Aorta (tissue), 5 donors: ENCODE data around the gene PYGM. TPM values are rescaled to one million over a fixed set of nuclear protein-coding genes. Genes with fewer than 3 reads are reported as not detected.

Experiments
- ATAC-seq: fragments of 200-7000 bp; cut with Tn5 transposase; one replicate; pipeline ENCODE4 v1.9.1; 2022; ENCODE audit warnings: moderate library complexity; ENCODE audit not compliant: low FRiP score
- DNase-seq, 2 donors: peaks; one replicate each; pipeline ENCODE4 v3.0.0-alpha.2; 2020
- H3K27ac ChIP-seq, 2 donors: one replicate each; pipeline ENCODE4 v1.5.1; 2013; ENCODE audit warnings: low read length in 2 of 2, mild to moderate bottlenecking in 2 of 2, moderate library complexity in 2 of 2, control low read depth in 1 of 2, inconsistent platforms in 1 of 2, low read depth in 1 of 2
- H3K27me3 ChIP-seq, 2 donors: one replicate each; pipeline ENCODE4 v1.6.1; 2013; ENCODE audit warnings: control low read depth in 1 of 2, low read length in 1 of 2, mild to moderate bottlenecking in 1 of 2, moderate library complexity in 1 of 2; ENCODE audit not compliant: insufficient read depth in 2 of 2, control insufficient read depth in 1 of 2
- H3K36me3 ChIP-seq, 2 donors: one replicate each; pipeline ENCODE4 v1.6.1; 2013; ENCODE audit warnings: control low read depth in 1 of 2, low read length in 1 of 2, mild to moderate bottlenecking in 1 of 2; ENCODE audit not compliant: insufficient read depth in 2 of 2, control insufficient read depth in 1 of 2
- H3K4me1 ChIP-seq, 2 donors: one replicate each; pipeline ENCODE4 v1.6.1; 2013; ENCODE audit warnings: low read length in 2 of 2, control low read depth in 1 of 2, mild to moderate bottlenecking in 1 of 2, moderate library complexity in 1 of 2; ENCODE audit not compliant: insufficient read depth in 2 of 2, control insufficient read depth in 1 of 2
- H3K4me3 ChIP-seq, 2 donors: one replicate each; pipeline ENCODE4 v1.5.1; 2013; ENCODE audit warnings: low read length in 2 of 2, control low read depth in 1 of 2, mild to moderate bottlenecking in 1 of 2
- H3K9me3 ChIP-seq: one replicate; pipeline ENCODE4 v1.6.1; 2013; ENCODE audit warnings: mild to moderate bottlenecking, low read length; ENCODE audit not compliant: control insufficient read depth
- WGBS, 2 donors: extraction: QIAGEN DNeasy Blood & Tissue Kit; methylation state at CpG; one replicate each; pipeline ENCODE4 v1.1.7; 2013; 5-methylcytosine and 5-hydroxymethylcytosine counted together
- intact Hi-C, 2 donors: fragments of 100-400 bp; cut with DNase I; formaldehyde crosslinking; loops; one replicate each; pipeline versions ENCODE4 v1.14.2 to v1.15.0; 2022
- long read RNA-seq, 2 donors: library from polyadenylated mRNA; unstranded; transcript quantifications; one replicate each; pipeline ENCODE4 v2.0.0, GENCODE V29; 2020 to 2021
- polyA plus RNA-seq, 2 donors: library from polyadenylated mRNA; stranded (reverse); fragments of 200-250 nt; gene quantifications; one replicate each; pipeline ENCODE4 v1.2.3, GENCODE V29; 2013
- total RNA-seq, 2 donors: library from RNA; stranded (reverse); fragmentation: NEBNext Ultra II Directional; extraction: Animal tissue kit (Norgen Biotek cat#: 25700); gene quantifications; one replicate each; pipeline ENCODE4 v1.2.1, GENCODE V29; 2021
- donor health status: healthy with polysubstance abuse.
- donor health status: Bipolar disorder and iron deficiency.
- donor health status: DM: no; HTN: no; CAD: no.
- donor health status: DM: no; HTN: no; CAD: no.
- donor health status: DM: yes; HTN: yes; CAD: no.

The PYGM gene
- total RNA-seq: 10 to 100 TPM; 11.5 to 12.9 TPM
- 10 to 100 TPM in 1 of 2 donors, 1 to 10 TPM in 1; 1.9 to 12.5 TPM for polyA plus RNA-seq
- long read RNA-seq, donor 1, transcript PYGM-201 (20 exons, 3,198 nt): major isoform, 10 of 30 reads
- long read RNA-seq, donor 1, partial matches to known transcripts: 16 of 30 reads
- long read RNA-seq, donor 1, other reads (novel, unspliced or antisense): 4 of 30 reads
- long read RNA-seq, donor 2, partial matches to known transcripts: 3 of 5 reads
- long read RNA-seq, donor 2, other reads (novel, unspliced or antisense): 1 of 5 reads

- Histone ChIP-seq H3K4me3 (no peak within 1 kb of the TSS), H3K9me3 (no peaks in the 10 kb centered on the region), H3K27ac (peak within 1 kb of the TSS in 1 of 2 donors; percentile 58), H3K4me1 (peaks cover 0 to 1% of the 10 kb centered on the region in 2 donors), H3K36me3 (peaks cover 0 to 2% of the 10 kb centered on the region in 2 donors), H3K27me3 (no peaks in the 10 kb centered on the region)
- peak; percentile 91 for ATAC-seq
- DNase-seq: peak; percentile 92 to 95
- WGBS, 2 donors: 8 to 11% methylated on average over 24 of the region's 24 CpGs
- intact Hi-C loops: no loop called here
Observed at GRCh38 chr11:64759722-64760719, at the start of gene PYGM. TSS of gene PYGM (minus strand) at chr11:64759974. CDS start at chr11:64759898, 76 bp downstream.

DNA sequence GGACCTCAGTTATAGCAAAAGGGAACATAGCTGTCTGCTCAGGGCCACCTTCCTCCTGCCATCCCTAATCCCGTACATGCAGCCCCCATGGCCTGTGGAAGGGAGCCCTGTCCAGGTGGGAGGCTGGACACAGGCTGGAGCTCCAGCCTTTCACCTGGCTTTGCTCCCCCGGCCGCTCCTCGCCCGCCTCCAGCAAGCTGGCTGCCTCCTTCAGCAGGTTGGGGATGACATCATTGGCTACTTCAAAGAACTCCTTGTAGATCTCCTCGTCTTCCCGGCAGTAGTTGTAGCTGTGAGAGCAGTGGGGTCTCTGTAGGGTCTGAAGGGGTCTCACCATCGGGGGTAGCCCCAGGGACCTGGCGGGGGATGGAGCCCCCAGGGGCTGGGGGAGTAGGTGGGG, 45.7 kb upstream of the PYGM start:
- H3K4me1 ChIP-seq: no peaks in the 10 kb centered on the region
- H3K27ac ChIP-seq: no peak overlapping the region
- no peaks in the 10 kb centered on the region for H3K36me3 ChIP-seq
- no peak for DNase-seq
- ATAC-seq: no peak
- WGBS, 2 donors: 89 to 91% methylated on average over 9 of the region's 9 CpGs
- no peaks in the 10 kb centered on the region for H3K9me3 ChIP-seq
- no peak overlapping the region for H3K4me3 ChIP-seq
- intact Hi-C loops: no loop called here
- H3K27me3 ChIP-seq: no peaks in the 10 kb centered on the region

- Histone ChIP-seq H3K4me1 (no peaks in the 10 kb centered on the region), H3K9me3 (no peaks in the 10 kb centered on the region), H3K27me3 (no peaks in the 10 kb centered on the region), H3K4me3 (no peak overlapping the region), H3K36me3 (no peaks in the 10 kb centered on the region), H3K27ac (no peak overlapping the region)
- 86 to 91% methylated on average over 30 to 41 of the region's 41 CpGs for WGBS, 2 donors
- intact Hi-C loops: no loop called here
- ATAC-seq: no peak
- DNase-seq: no peak
Observed at GRCh38 chr11:64804346-64805210, 44.8 kb upstream of the PYGM start.

- no peaks in the 10 kb centered on the region for H3K9me3 ChIP-seq
- DNase-seq (no peak), ATAC-seq (no peak)
- H3K4me1 ChIP-seq: no peaks in the 10 kb centered on the region
- intact Hi-C loops: no loop called here
- H3K4me3 ChIP-seq: peak overlapping the region; percentile 5 to 21
- H3K27ac ChIP-seq: peak overlapping the region; percentile 34 to 61
- WGBS, 2 donors: 33 to 34% methylated on average over 15 of the region's 15 CpGs
- no peaks in the 10 kb centered on the region for H3K36me3 ChIP-seq
- no peaks in the 10 kb centered on the region for H3K27me3 ChIP-seq
Observed at GRCh38 chr11:64803846-64804345, 44.1 kb upstream of the PYGM start.

DNA sequence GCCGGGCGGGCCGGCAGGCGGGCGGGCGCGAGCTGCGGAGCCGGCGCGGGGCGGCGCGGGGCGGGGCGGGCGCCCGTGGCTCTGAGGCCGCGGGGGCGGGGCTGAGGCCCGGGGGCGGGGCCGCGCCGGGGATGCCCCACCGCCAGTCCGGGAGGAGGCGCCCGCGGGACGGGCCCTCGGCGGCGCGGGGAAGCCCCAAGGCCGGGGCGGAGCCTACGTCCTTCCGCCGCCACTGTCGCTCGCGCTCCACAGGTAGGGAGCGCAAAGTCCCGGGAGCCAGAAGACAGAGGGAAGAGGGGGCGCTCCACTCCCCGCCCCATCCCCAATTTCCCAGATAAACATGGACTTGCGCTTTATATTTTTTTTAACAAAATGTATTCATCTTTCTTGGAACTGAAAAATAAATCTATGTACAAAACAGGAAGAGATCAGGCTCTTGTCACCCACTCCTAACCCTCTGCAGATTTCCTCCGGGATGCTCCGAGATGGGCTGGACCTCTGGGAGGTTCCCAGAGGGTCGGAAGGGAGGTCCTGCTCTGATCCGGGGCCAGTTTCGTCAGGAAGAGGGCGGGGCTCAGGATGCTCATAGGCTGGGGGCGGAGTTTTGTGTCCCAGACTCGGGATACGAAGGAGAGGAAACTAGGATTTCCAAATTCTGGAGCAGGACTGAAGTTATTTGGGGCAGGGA, 43.5 kb upstream of the PYGM start, which contains the start of gene MAP4K2:
Gene MAP4K2, minus strand, starts transcription at position 57 of the 688 bp plus-strand sequence. CDS start 65 bp downstream, outside the sequence.
- intact Hi-C loops: no loop called here
- H3K4me3 ChIP-seq: peak within 1 kb of the TSS; percentile 44 to 56
- no peaks in the 10 kb centered on the region for H3K9me3 ChIP-seq
- DNase-seq: peak; percentile 92 to 95
- H3K36me3 ChIP-seq: no peaks in the 10 kb centered on the region
- no peaks in the 10 kb centered on the region for H3K27me3 ChIP-seq
- 1% methylated on average over 39 to 58 of the region's 58 CpGs for WGBS, 2 donors
- H3K27ac ChIP-seq: peak within 1 kb of the TSS; percentile 34 to 61
- H3K4me1 ChIP-seq: no peaks in the 10 kb centered on the region
- ATAC-seq: peak; percentile 92

- 14 to 29% methylated on average over 26 to 54 of the region's 54 CpGs for WGBS, 2 donors
- Histone ChIP-seq H3K9me3 (no peaks in the 10 kb centered on the region), H3K27me3 (no peaks in the 10 kb centered on the region), H3K4me1 (no peaks in the 10 kb centered on the region), H3K4me3 (peak overlapping the region; percentile 44 to 56), H3K27ac (peak overlapping the region in 1 of 2 donors; percentile 45), H3K36me3 (no peaks in the 10 kb centered on the region)
- no peak for DNase-seq
- intact Hi-C loops: no loop called here
- ATAC-seq: peak; percentile 1
Observed at GRCh38 chr11:64802370-64803157, 42.8 kb upstream of the PYGM start.

GRCh38 chr11:64801561-64802369, 42.0 kb upstream of the PYGM start:
- 54 to 59% methylated on average over 13 of the region's 13 CpGs for WGBS, 2 donors
- no peaks in the 10 kb centered on the region for H3K4me1 ChIP-seq
- ATAC-seq: no peak

More at GRCh38 chr11:64801561-64802369, 42.0 kb upstream of the PYGM start:
- H3K27me3 ChIP-seq: no peaks in the 10 kb centered on the region
- no peaks in the 10 kb centered on the region for H3K9me3 ChIP-seq
- no peak for DNase-seq
- intact Hi-C loops: no loop called here
- H3K36me3 ChIP-seq: no peaks in the 10 kb centered on the region
- H3K27ac ChIP-seq: peak overlapping the region in 1 of 2 donors; percentile 25
- no peak overlapping the region for H3K4me3 ChIP-seq
